K562 treated with DMSO at 1 percent for 24 hours (cell line): ENCODE measurements around the gene CARM1. TPM values are rescaled to one million over a fixed set of nuclear protein-coding genes. Genes with fewer than 3 reads are reported as not detected.

Experiments
- total RNA-seq: library from RNA; unstranded; fragments of 300-600 nt; gene quantifications from 2 replicates; pipeline ENCODE4 v1.2.3, GENCODE V29; 2022; ENCODE audit warnings: low read depth; ENCODE audit not compliant: insufficient read depth

Gene CARM1
- total RNA-seq: 80.5 and 84.1 TPM in 2 replicates

GRCh38 chr19:10870955-10871603, at the start of gene CARM1:
CARM1 (plus strand) TSS chr19:10871553; CDS start chr19:10871703, 150 bp downstream.

GRCh38 chr19:10835754-10836478, 35.4 kb upstream of the CARM1 start, which contains the start of gene TMED1:
TMED1 (minus strand) TSS chr19:10836212; CDS start chr19:10836191, 21 bp downstream.

GRCh38 chr19:10848230-10848856, 23.0 kb upstream of the CARM1 start, which contains the start of gene C19orf38:
C19orf38 (plus strand) TSS chr19:10848415; CDS start chr19:10848509, 94 bp downstream.

GRCh38 chr19:10928563-10929401, 57.4 kb downstream of the CARM1 start, which contains the start of the genes TIMM29 and YIPF2:
TIMM29 (plus strand) TSS chr19:10928811; CDS start chr19:10928823, 12 bp downstream.
YIPF2 (minus strand) TSS chr19:10928639; CDS start chr19:10928410, 229 bp downstream.

GRCh38 chr19:10960314-10961072, 89.1 kb downstream of the CARM1 start, which contains the start of gene SMARCA4:
SMARCA4 (plus strand) TSS chr19:10961030; CDS start chr19:10984152, 23,122 bp downstream.

Other genes starting within 250 kb of the CARM1 start
- 38.4 and 39.9 TPM in 2 replicates for gene SLC44A2, start 246.0 kb upstream of the CARM1 start, total RNA-seq
- gene ILF3, start 217.2 kb upstream of the CARM1 start, total RNA-seq: 224 and 229 TPM in 2 replicates
- 17.8 and 19.6 TPM in 2 replicates for gene QTRT1, start 170.1 kb upstream of the CARM1 start, total RNA-seq
- gene DNM2, start 153.5 kb upstream of the CARM1 start, total RNA-seq: 273 and 282 TPM in 2 replicates
- gene TMED1, start 35.3 kb upstream of the CARM1 start, total RNA-seq: 89.6 and 101 TPM in 2 replicates
- gene C19orf38, start 23.1 kb upstream of the CARM1 start, total RNA-seq: 1.1 and 1.5 TPM in 2 replicates
- 106 and 108 TPM in 2 replicates for gene YIPF2, start 57.1 kb downstream of the CARM1 start, total RNA-seq
- 55.9 and 57.1 TPM in 2 replicates for gene TIMM29, start 57.3 kb downstream of the CARM1 start, total RNA-seq
- 126 and 136 TPM in 2 replicates for gene SMARCA4, start 89.5 kb downstream of the CARM1 start, total RNA-seq
- gene LDLR, start 217.9 kb downstream of the CARM1 start, total RNA-seq: 45.5 and 50.5 TPM in 2 replicates